HepG2 (cell line): Measurements from ENCODE around the gene DCTN2. TPM values are rescaled to one million over a fixed set of nuclear protein-coding genes. Genes with fewer than 3 reads are reported as not detected.

ENCODE experiments used
- ATAC-seq: fragments of 200-7000 bp; cut with Tn5 transposase; 3 replicates; pipeline ENCODE4 v1.9.1; 2020; ENCODE audit warnings: mild to moderate bottlenecking, moderate library complexity
- BruUV-seq: library from RNA; stranded (reverse); fragments of 400-500 nt; replicated peaks from 2 replicates; lab custom pipeline; 2021; lab: Mats Ljungman, UMichigan
- CTCF ChIA-PET: fragments of 300-600 bp; formaldehyde crosslinking; extraction: SDS; loops from one replicate; lab custom pipeline; 2021; ENCODE audit warnings: low total read pairs, inconsistent platforms, low intra/inter-chr PET ratio; lab: Yijun Ruan, JAX
- POLR2A ChIA-PET: fragments of 350-600 bp; sonication (Branson Sonifier 250); formaldehyde crosslinking; loops from one replicate; lab custom pipeline; 2020; ENCODE audit warnings: antibody characterized with exemption, inconsistent platforms; lab: Yijun Ruan, JAX
- DNase-seq: peaks from one replicate; pipeline ENCODE4 v3.0.0-alpha.2; 2015; ENCODE audit warnings: low spot score
- FAIRE-seq: peaks from 3 replicates; lab custom pipeline; 2011; peaks lifted over from hg19 to GRCh38; lab: Jason Lieb, UNC
- H2AFZ ChIP-seq: one replicate; pipeline ENCODE4 v1.6.1; 2011; ENCODE audit warnings: low read length, inconsistent platforms
- H3K27ac ChIP-seq: fragments of 300-600 bp; 3 replicates; pipeline ENCODE4 v1.8.0; 2011; ENCODE audit warnings: mixed run types, mild to moderate bottlenecking, mixed read lengths, low read length, inconsistent platforms; ENCODE audit not compliant: insufficient read depth; ENCODE audit errors: extremely low read length
- H3K27me3 ChIP-seq, 2 experiments: fragments of 200-600 bp in 1 of 2; 2 replicates in 1 of 2; 3 replicates in 1 of 2; pipeline versions ENCODE4 v1.6.0 to v1.8.0; 2011; ENCODE audit warnings: low read length in 2 of 2, mild to moderate bottlenecking in 2 of 2, moderate library complexity in 2 of 2, inconsistent platforms in 1 of 2; ENCODE audit not compliant: insufficient read depth in 2 of 2, control insufficient read depth in 1 of 2
- H3K36me3 ChIP-seq, 2 experiments: fragments of 200-600 bp in 1 of 2; replicated peaks in 1 of 2; 2 replicates in 1 of 2; 3 replicates in 1 of 2; pipeline versions ENCODE4 v1.5.1 to v1.8.0; 2011; ENCODE audit warnings: low read length in 2 of 2, inconsistent platforms in 1 of 2; ENCODE audit not compliant: insufficient read depth in 2 of 2, control insufficient read depth in 1 of 2
- H3K4me1 ChIP-seq: 2 replicates; pipeline ENCODE4 v1.5.1; 2012; ENCODE audit warnings: low read length, inconsistent platforms; ENCODE audit not compliant: insufficient read depth
- H3K4me2 ChIP-seq: 2 replicates; pipeline ENCODE4 v1.6.0; 2011; ENCODE audit warnings: low read depth, low read length, inconsistent platforms
- H3K4me3 ChIP-seq, 3 experiments: fragments of 200-600 bp in 1 of 3; sonication (generic), shearing (Covaris generic) in 1 of 3; replicated peaks in 1 of 3; 2 replicates each; pipeline ENCODE4 v1.5.1; 2011 to 2016; ENCODE audit warnings: low read length in 3 of 3, inconsistent platforms in 2 of 3, low read depth in 2 of 3, mild to moderate bottlenecking in 2 of 3, control low read depth in 1 of 3, mixed read lengths in 1 of 3; ENCODE audit not compliant: insufficient read depth in 1 of 3
- H3K79me2 ChIP-seq: one replicate; pipeline ENCODE4 v1.6.1; 2011; ENCODE audit warnings: low read length, inconsistent platforms; ENCODE audit not compliant: insufficient read depth
- H3K9ac ChIP-seq: 2 replicates; pipeline ENCODE4 v1.6.0; 2011; ENCODE audit warnings: mild to moderate bottlenecking, low read depth, low read length, inconsistent platforms; ENCODE audit not compliant: insufficient read depth
- H3K9me3 ChIP-seq: 2 replicates; pipeline ENCODE4 v1.5.1; 2012; ENCODE audit warnings: mild to moderate bottlenecking, low read length
- H4K20me1 ChIP-seq: 2 replicates; pipeline ENCODE4 v1.6.0; 2011; ENCODE audit warnings: inconsistent platforms, mild to moderate bottlenecking, low read length, moderate library complexity; ENCODE audit not compliant: insufficient read depth
- CREB3 ChIP-seq: sonication (generic); formaldehyde crosslinking; IDR thresholded peaks from 2 replicates; pipeline ENCODE4 v1.5.0; 2020; ENCODE audit warnings: missing genetic modification reagents
- FOXO1 ChIP-seq: sonication (generic); formaldehyde crosslinking; IDR thresholded peaks from 2 replicates; pipeline ENCODE4 v1.4.0; 2020; ENCODE audit warnings: missing genetic modification reagents
- POLR2A ChIP-seq, 2 experiments: IDR thresholded peaks; 2 replicates each; pipeline ENCODE4 v1.6.1; 2011; ENCODE audit warnings: low read depth in 2 of 2, low read length in 2 of 2, mild to moderate bottlenecking in 1 of 2, moderate library complexity in 1 of 2; ENCODE audit not compliant: insufficient read depth in 1 of 2
- SIX1 ChIP-seq: sonication (generic); formaldehyde crosslinking; IDR thresholded peaks from 2 replicates; pipeline ENCODE4 v1.4.0; 2020; ENCODE audit warnings: missing genetic modification reagents, borderline replicate concordance
- ZFX ChIP-seq: sonication (generic); formaldehyde crosslinking; IDR thresholded peaks from 2 replicates; pipeline ENCODE4 v1.4.0; 2020; ENCODE audit warnings: mild to moderate bottlenecking, low read depth, missing genetic modification reagents, moderate library complexity
- ZNF577 ChIP-seq: sonication (generic); formaldehyde crosslinking; IDR thresholded peaks from 2 replicates; pipeline ENCODE4 v1.4.0; 2020; ENCODE audit warnings: mild to moderate bottlenecking, low read depth, missing genetic modification reagents, borderline replicate concordance
- ZNF674 ChIP-seq: sonication (generic); formaldehyde crosslinking; IDR thresholded peaks from 2 replicates; pipeline ENCODE4 v1.5.0; 2020; ENCODE audit warnings: low read depth, mild to moderate bottlenecking, missing genetic modification reagents
- WGBS: methylation state at CpG from one replicate; pipeline ENCODE4 v1.1.6; 2017; ENCODE audit warnings: low lambda C conversion rate; 5-methylcytosine and 5-hydroxymethylcytosine counted together
- in situ Hi-C: cut with HindIII; loops from 2 replicates; pipeline ENCODE4 v1.10.0; 2017; ENCODE audit warnings: low pct_unique_long_range_greater_than_20kb; ENCODE audit not compliant: extremely low pct_ligation_motif_present
- intact Hi-C: fragments of 100-400 bp; cut with micrococcal nuclease; formaldehyde crosslinking; loops from one replicate; pipeline ENCODE4 v1.10.0; 2022; ENCODE audit not compliant: unreplicated experiment
- polyA plus RNA-seq, 8 experiments: library from polyadenylated mRNA; depleted of rRNA in 3 of 8; stranded (reverse) in 7 of 8; unstranded in 1 of 8; fragments of >200 nt; fragmentation: Illumina TruSeq in 4 of 8; extraction: Trizol in 4 of 8; gene quantifications; 2 replicates each; pipeline versions ENCODE4 v1.2.1 to v1.2.3, GENCODE V29; 2011 to 2016; ENCODE audit warnings: low read depth in 4 of 8, missing spikeins in 1 of 8, mixed read lengths in 1 of 8; ENCODE audit not compliant: insufficient read depth in 1 of 8
- total RNA-seq, 5 experiments: library from RNA; depleted of rRNA; stranded (reverse); fragments of >200 nt; fragmentation: Illumina TruSeq; extraction: Trizol; gene quantifications; 2 replicates each; pipeline ENCODE4 v1.2.3, GENCODE V29; 2016; ENCODE audit warnings: low read depth in 1 of 5
- TF ChIP-seq, protein P1 (sequence below): sonication (generic); formaldehyde crosslinking; IDR thresholded peaks from 2 replicates; pipeline ENCODE4 v1.4.0; 2020; ENCODE audit warnings: mild to moderate bottlenecking, missing genetic modification reagents

Gene DCTN2
- total and polyA plus RNA-seq, 2 of the 13 experiments (the other 11 are each of a cell fraction or from before 2014, with no cell fraction given), result 72.0 to 77.4 TPM

GRCh38 chr12:57526477-57527126 is 20.4 kb downstream of the DCTN2 start:
- no peak overlapping the region for H2AFZ ChIP-seq
- peaks cover 23% of the 10 kb centered on the region for H3K4me1 ChIP-seq
- 96% methylated on average over 2 of the region's 4 CpGs for WGBS
- CTCF ChIA-PET, result no interaction called here
- no peak overlapping the region for H3K4me3 ChIP-seq
- TF ChIP-seq ZNF674 (CRISPR knock-in tag), result no peak
- no peak for TF ChIP-seq CREB3
- TF ChIP-seq FOXO1 (CRISPR knock-in tag), result no peak
- TF ChIP-seq SIX1 (CRISPR knock-in tag), result no peak
- TF ChIP-seq ZFX (CRISPR knock-in tag), result no peak
- TF ChIP-seq POLR2A (IDR thresholded peaks at IDR 0.05; ENCODE audit: insufficient read depth in 1 of 2, low read depth in 2 of 2, low read length in 2 of 2), result peak in 1 of 2 experiments; percentile 1; a peak in 1 of 4 replicates
- TF ChIP-seq ZNF577 (CRISPR knock-in tag), result no peak
- TF ChIP-seq, protein P1, sequence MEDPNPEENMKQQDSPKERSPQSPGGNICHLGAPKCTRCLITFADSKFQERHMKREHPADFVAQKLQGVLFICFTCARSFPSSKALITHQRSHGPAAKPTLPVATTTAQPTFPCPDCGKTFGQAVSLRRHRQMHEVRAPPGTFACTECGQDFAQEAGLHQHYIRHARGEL (CRISPR knock-in tag), result no peak
- no peaks in the 10 kb centered on the region for H3K9me3 ChIP-seq
- peaks cover 20 to 65% of the 10 kb centered on the region in 2 experiments for H3K36me3 ChIP-seq
- intact Hi-C loops (no loop called here), in situ Hi-C loops (no loop called here)
- ATAC-seq, result no peak
- H4K20me1 ChIP-seq, result no peaks in the 10 kb centered on the region
- POLR2A ChIA-PET, result interaction anchor here (0.6 to 0.8 kb wide), 2 partner anchors 19 to 841 kb away, joined by 3 to 8 read pairs; no protein-coding TSS in a partner anchor
- BruUV-seq, result no TSS peak
- no peak overlapping the region for H3K27ac ChIP-seq
- DNase-seq, result no peak
- H3K79me2 ChIP-seq, result peaks cover 15% of the 10 kb centered on the region
- no peak overlapping the region for H3K9ac ChIP-seq
- FAIRE-seq, result no peak
- H3K27me3 ChIP-seq, result no peaks in the 10 kb centered on the region; a peak in 1 of 5 replicates
- H3K4me2 ChIP-seq, result no peak overlapping the region
